ENCODE results near the gene HACD1. TPM values are rescaled to one million over a fixed set of nuclear protein-coding genes. Genes with fewer than 3 reads are reported as not detected.
A peak's percentile ranks its signal among the peaks of the same experiment; 100 is the strongest.

Gene HACD1
- 109 and 157 TPM in 2 replicates for total RNA-seq (2014; rRNA removed; shearing (Covaris generic))

- peak; percentile 72 for DNase-seq (ENCODE audit: low spot score)
Measured at GRCh38 chr10:17617031-17617911, at the start of gene HACD1. Gene HACD1, minus strand, starts transcription at chr10:17617374. Its CDS starts 35 bp downstream, at chr10:17617339.

DNA sequence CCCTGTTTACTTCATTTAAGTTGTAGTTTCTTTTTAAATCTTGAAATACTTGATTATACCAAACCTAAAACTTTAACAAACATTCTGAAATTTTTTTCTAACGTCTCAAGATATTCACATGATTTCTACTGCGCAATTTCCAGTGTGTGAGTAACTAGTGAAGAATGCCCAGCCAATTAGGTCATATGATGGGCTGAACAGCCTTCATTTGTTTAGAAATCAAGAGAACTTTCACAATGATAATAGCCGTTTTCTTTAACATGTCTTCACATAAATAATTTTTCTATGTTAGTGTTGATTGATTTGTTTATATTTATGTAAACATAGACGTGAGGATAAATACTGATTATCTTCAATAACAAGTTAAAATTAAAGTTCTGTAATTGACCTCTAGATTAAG is 48.6 kb upstream of the HACD1 start:
- peak; percentile 84 for DNase-seq (ENCODE audit: low spot score)

DNA sequence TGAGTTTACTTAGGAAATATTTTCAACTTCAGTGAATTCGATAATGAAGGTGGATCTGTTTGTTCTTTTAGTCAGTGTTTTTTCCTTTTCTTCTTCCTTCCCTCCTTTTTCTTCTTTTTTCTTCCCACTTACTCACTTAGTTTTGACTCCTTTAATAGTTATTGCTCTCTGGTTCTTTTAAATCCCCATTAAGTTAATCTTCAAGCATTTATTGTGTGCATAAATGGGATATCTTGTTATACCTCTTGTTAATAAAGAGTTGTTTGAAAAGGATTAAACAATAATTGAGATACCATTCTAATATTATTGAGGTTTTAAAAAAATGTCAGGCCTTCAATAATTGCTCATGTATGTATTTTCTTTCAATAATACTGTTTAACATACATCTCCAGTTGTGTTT is 46.3 kb upstream of the HACD1 start:
- DNase-seq (ENCODE audit: low spot score), result no peak

DNA sequence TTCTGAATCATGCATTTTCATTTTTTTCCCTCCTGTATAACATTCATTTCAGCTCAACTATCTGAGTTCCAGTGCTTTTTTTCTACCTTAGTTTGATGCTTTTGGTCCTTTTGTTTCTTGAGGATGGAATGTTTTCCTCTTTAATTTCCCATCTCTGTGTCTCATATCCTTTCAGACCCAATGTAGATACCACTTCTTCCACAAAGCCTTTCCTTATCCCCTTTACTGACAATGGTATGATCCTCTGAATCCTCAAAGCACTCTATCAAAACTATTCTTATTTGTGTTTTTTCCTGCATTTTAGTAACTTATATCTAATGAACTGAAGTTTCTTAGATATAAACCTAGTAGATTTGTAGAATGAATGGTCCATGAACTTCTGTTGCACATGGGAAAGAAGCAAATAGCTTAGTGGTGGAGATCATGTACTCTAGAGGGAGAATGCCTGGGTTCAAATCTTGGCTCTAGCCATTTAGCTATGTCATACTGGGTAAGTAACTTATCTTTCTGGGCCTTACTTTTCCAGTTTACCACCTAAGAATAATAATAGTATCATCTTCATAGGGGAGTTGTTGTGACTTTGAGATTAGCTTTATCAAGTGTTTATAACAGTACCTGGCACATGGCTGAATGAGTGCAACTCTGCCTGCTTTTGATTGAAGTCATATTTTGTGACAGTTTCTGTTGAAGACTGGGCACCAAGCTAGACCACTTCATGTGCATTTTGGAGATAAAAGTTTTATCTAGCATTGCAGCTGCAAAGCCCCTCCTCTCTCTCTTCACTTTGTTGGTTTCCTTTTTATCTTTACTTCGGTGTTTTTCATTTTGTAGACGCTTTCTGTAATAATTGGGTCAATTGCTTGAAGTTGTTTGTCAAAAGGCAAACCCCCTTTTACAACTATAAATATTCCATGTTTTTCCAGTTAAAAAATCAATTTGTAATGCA is 45.3 kb upstream of the HACD1 start:
- DNase-seq (ENCODE audit: low spot score), result no peak

GRCh38 chr10:17661510-17661909 is 44.3 kb upstream of the HACD1 start:
- no peak for DNase-seq (ENCODE audit: low spot score)

GRCh38 chr10:17660921-17661320 is 43.7 kb upstream of the HACD1 start:
- no peak for DNase-seq (ENCODE audit: low spot score)

- no peak for DNase-seq (ENCODE audit: low spot score)
Measured at GRCh38 chr10:17659365-17659764, 42.2 kb upstream of the HACD1 start.

DNA sequence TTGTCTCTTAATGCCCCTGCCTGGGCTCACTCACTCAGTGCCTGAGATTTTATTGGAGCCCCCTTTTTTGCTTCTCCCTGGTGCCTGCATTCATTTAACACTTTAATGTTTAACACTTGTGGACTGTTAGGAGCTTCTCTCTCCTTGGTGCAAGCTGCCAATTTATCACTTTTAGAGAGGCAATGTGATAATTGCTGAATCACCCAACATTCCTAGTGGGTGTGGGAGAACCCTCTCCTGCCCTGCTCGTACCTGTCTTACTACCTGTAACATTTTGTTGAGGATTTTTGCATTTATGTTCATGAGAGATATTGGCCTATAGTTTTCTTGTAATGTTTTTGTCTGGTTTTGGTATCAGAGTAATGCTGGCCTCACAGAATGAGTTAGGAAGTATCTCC is 39.9 kb upstream of the HACD1 start:
- peak; percentile 32 for DNase-seq (ENCODE audit: low spot score)

- DNase-seq (ENCODE audit: low spot score), result peak; percentile 80
Measured at GRCh38 chr10:17655567-17656146, 38.5 kb upstream of the HACD1 start.

- no peak for DNase-seq (ENCODE audit: low spot score)
Measured at GRCh38 chr10:17655009-17655408, 37.8 kb upstream of the HACD1 start.

GRCh38 chr10:17652585-17652984 is 35.4 kb upstream of the HACD1 start:
- DNase-seq (ENCODE audit: low spot score), result peak; percentile 29

- no peak for DNase-seq (ENCODE audit: low spot score)
Measured at GRCh38 chr10:17651896-17652295, 34.7 kb upstream of the HACD1 start.

DNA sequence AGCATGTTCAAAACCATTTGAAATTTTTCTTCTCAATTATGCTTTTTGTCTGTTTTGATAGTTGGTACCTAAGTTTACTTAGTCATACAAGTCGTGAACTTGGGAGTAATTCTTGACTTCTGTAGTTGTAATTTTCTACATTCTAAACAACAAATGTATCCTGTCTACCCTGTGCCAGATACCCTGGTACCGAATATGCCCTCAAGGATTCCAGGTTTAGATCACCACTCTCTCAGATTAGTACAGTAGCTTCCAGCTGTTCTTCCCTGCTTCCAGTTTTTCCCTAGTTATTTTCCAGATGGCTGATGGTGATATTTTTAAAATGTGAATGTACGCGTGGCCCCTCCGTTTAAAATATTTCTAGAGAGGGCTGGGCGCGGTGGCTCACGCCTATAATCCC is 33.2 kb upstream of the HACD1 start:
- no peak for DNase-seq (ENCODE audit: low spot score)

DNA sequence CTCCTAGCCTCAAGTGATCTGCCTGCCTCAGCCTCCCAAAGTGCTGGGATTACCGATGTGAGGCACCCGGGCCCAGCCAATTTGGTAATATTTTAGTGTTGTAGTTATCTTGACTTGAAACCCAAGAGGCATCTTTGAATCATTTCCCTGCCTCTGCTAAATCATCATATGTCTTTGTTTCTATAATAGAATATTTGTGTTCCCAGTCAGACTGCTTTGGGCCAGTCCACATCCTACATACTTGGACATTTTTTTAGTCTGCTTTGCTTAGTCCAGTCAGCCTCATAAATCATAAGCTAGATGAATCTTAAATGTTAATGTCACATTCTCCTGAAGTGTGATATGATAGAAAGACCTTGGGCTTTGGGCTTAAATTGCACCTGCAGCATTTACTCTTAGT is 32.7 kb upstream of the HACD1 start:
- no peak for DNase-seq (ENCODE audit: low spot score)

DNA sequence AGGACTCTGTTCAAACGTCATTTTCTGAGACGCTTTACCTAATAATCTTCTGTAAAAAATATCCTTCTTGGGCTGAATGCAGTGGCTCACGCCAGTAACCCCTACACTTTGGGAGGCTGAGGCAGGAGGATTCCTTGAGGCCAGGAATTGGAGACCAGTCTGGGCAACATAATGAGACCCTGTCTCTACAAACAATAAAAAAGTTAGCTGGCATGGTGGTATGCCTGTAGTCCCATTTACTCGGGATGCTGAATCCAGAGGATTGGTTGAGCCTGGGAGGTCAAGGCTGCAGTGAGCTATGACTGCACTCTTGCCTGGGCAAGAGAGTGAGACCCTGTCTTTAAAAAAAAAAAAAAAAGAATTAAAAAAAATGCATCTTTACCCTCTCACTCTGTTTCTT is 31.9 kb upstream of the HACD1 start:
- no peak for DNase-seq (ENCODE audit: low spot score)

GRCh38 chr10:17648243-17649035 is 31.3 kb upstream of the HACD1 start:
- no peak for DNase-seq (ENCODE audit: low spot score)

DNA sequence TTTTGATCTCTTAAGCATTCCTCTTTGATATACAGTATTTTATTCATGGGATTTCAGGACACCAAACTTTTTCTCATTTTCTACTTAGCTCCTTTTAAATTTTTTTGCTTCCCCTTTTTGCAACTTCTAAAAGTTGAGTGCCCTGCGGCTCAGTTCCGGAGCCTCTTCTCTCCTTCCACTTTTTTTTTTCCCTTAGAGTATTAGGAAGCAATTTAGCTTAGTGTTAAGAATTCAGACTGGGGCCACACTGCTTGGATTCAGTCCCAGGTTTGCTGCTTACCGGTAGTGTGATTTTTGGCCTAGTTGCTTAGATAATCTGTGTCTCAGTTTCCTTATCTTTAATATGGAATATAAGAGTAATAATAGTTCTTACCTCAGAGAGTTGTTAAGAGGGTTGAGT is 30.2 kb upstream of the HACD1 start:
- DNase-seq (ENCODE audit: low spot score), result no peak

- DNase-seq (ENCODE audit: low spot score), result peak; percentile 39
Measured at GRCh38 chr10:17645621-17646345, 28.6 kb upstream of the HACD1 start.

GRCh38 chr10:17644485-17644943 is 27.3 kb upstream of the HACD1 start:
- peak; percentile 23 for DNase-seq (ENCODE audit: low spot score)

DNA sequence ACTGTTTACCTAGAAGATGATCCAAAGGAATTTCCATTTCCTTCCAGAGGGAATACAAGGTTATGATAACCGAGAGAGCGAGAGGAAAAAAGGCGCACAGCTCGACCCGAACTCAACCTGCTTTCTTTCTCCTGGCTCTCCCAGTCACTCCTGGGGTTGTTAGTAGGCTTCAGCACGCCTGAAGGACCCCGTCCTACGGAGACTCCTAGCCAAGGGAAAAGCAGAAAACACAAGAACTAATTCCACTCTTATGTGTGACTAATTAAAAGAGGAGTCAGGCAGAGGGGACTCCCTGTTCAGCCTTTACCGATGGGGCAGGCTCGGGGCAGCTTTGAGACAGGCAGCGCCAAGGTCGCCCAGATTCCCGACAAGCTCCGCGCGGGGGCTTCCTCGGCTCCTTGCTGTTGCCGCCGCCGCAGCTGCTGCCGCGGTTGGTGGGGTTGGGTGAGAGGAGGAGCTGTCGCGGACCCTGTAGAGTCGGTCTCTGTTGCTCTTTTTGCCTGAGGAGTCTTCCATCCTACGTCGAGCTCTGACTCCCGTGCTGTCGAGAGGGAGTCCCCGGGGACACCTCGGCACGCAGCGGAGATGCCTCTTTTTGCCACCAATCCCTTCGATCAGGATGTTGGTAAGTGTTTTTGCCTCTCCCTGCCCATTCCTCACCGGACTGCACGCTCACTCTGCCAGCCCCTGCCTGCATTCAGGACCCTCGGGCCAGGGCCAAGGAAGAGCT is 26.7 kb upstream of the HACD1 start, which contains the start of gene STAM:
TSS of gene STAM (plus strand) at position 397 of the 730 bp plus-strand sequence. CDS start at position 586, 189 bp downstream.
- DNase-seq (ENCODE audit: low spot score), result peak; percentile 90
